GM19468 (cell line): ENCODE measurements around the gene ZDHHC14.

ENCODE experiments used
- ATAC-seq: cut with Tn5 transposase; IDR thresholded peaks from one replicate; pipeline ENCODE4 v1.9.1; 2021; ENCODE audit warnings: mild to moderate bottlenecking, moderate library complexity, moderate number of reproducible peaks; ENCODE audit not compliant: unreplicated experiment; ENCODE audit errors: extremely low read depth

The ZDHHC14 gene

DNA sequence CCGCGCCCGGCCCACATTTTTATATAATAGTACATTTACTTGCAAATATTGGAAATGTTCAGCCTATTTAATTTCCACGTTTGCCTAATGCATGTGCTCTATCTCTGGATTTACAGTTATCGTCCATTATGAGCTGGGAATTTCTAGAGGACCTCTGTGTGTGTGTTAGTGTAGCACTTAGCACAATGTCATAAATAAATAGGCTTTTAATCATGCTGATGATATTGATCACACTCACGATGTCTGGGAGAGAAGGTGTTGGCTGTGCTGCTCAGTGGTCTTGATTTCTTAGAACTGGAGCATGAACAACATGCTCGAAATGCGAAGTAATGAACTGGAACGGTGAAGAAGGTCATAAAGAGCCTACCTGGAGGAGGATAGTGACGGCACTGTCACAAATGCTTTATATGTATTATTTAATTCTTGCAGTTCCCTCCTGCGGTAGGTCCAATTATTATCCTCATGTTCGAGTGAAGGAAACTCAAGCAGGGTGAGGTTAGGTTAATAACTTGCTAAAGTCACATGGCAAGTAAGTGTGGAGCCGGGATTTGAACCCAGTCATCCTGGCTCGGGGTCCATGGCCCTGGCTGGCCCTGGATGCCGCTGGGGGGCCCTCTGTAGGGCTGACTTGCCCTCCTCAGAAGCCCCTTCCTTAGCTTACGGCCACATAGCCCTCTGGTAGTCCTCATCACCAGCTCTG lies 130.8 kb downstream of the ZDHHC14 start:
- ATAC-seq, result no peak

DNA sequence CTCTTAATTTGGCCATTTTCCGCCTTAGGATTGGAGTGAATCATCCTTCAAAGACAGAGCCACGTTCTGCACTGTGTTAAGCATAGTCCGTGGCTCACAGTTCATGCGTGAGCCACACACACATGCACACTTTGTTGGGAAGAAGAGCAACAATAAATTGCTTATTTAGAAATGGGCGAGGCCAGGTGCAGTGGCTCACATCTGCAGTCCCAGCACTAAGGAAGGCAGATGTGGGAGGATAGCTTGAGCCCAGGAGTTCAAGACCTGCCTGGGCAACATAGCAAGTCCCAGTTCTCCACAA lies 131.3 kb downstream of the ZDHHC14 start:
- no peak for ATAC-seq

DNA sequence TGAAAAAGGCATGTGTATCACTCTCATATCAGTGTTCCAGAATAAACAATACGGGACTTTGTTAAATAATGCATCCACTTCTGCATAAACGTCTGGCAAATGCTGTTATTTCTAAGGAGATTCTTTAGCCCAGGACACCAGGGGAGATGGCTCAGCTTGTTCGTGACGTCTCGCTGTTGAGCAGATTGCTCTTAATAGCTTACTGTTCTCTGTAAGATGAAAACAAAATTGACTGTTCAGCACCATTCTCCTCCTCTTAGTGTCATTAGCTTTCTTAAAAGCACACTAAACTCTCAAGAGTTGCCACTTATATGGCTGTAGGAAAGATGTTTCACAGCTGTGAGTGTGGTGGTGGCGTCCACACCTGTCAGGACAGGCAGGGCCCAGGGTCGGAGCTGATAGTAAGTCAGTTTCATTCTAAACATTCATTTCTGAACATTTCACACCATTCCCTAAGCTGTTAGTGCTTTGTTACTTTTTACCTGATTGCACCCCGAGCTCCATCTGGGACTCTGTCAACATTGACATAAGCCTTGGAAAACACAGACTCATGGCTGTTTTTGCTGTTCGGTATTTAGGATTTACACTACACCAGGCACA lies 132.1 kb downstream of the ZDHHC14 start:
- no peak for ATAC-seq

GRCh38 chr6:157513619-157514485 lies 132.9 kb downstream of the ZDHHC14 start:
- no peak for ATAC-seq

- ATAC-seq, result no peak
Observed at GRCh38 chr6:157514659-157515496, 133.9 kb downstream of the ZDHHC14 start.

GRCh38 chr6:157516319-157517026 lies 135.5 kb downstream of the ZDHHC14 start:
- no peak for ATAC-seq

- ATAC-seq, result no peak
Observed at GRCh38 chr6:157517601-157518359, 136.8 kb downstream of the ZDHHC14 start.

GRCh38 chr6:157518397-157519250 lies 137.6 kb downstream of the ZDHHC14 start:
- no peak for ATAC-seq

GRCh38 chr6:157519255-157520116 lies 138.5 kb downstream of the ZDHHC14 start:
- ATAC-seq, result no peak

GRCh38 chr6:157520117-157520406 lies 139.1 kb downstream of the ZDHHC14 start:
- ATAC-seq, result no peak

DNA sequence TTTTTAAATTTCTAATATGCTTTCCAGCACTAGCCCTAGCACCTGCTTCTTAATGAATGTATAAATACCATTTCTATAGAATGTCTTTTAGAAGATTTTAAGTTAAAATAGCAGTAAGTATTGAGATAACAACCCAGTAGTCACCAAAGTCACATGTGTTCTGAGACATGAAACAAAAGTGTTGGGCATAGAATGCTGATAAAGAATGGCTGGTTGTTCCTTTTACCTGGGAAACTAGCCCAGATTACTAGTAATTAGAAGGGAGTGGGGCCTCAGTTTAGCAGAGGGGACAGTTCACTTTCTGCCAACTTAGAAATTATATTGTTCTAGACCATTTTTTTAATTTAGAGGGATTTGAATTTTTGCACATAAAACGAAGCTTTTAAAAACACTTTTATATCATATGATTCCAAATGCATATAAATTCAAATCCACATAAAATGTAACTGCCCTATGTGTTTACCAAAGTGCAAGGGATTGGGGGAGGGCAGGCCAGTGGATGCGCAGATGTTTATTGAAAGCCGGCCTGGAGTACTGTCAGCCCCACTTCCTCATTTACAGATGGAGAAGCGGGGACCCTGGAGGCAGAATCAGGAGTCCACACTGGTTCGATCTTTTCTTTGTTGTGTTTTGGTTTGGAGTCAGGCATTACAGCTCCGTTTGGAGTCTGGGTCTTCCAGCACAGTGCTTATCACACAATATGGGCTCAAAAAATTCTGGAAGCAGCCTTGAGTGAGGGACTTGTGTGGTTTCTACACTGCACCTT lies 139.8 kb downstream of the ZDHHC14 start:
- ATAC-seq, result no peak

- ATAC-seq, result no peak
Observed at GRCh38 chr6:157521362-157522335, 140.7 kb downstream of the ZDHHC14 start.

- no peak for ATAC-seq
Observed at GRCh38 chr6:157522472-157522871, 141.5 kb downstream of the ZDHHC14 start.

GRCh38 chr6:157524735-157525134 lies 143.7 kb downstream of the ZDHHC14 start:
- ATAC-seq, result no peak

- no peak for ATAC-seq
Observed at GRCh38 chr6:157525292-157525889, 144.4 kb downstream of the ZDHHC14 start.
